ENCODE results near the gene ZSWIM6. TPM values are rescaled to one million over a fixed set of nuclear protein-coding genes. Genes with fewer than 3 reads are reported as not detected.
"Not testable (repeated sequence)": the region's sequence is repeated elsewhere in the genome, so short reads cannot be mapped to it uniquely, and the experiment has no call there.

Gene ZSWIM6
- total RNA-seq, 2 experiments from 2014 or later, result 4.1 TPM

GRCh38 chr5:61417851-61418250 lies 85.8 kb downstream of the ZSWIM6 start:
- H3K9me3 ChIP-seq (ENCODE audit: control insufficient read depth in 1 of 2, insufficient read depth in 1 of 2, low read length in 2 of 2), result peaks cover 0 to 3% of the 10 kb centered on the region in 2 experiments

GRCh38 chr5:61419106-61419505 lies 87.0 kb downstream of the ZSWIM6 start:
- H3K9me3 Mint-ChIP-seq, result peaks cover 5% of the 10 kb centered on the region
- H3K27ac Mint-ChIP-seq, result no peak overlapping the region
- ChIA-PET CTCF (no interaction called here), POLR2A (interaction anchor here (1.4 kb wide), 1 partner anchor 10 kb away, joined by 3 read pairs; no protein-coding TSS in a partner anchor)
- Histone ChIP-seq H3K27ac (ENCODE audit: low read depth in 1 of 2, low read length in 2 of 2) (no peak overlapping the region), H3K4me3 (ENCODE audit: low read length) (no peak overlapping the region), H3K36me3 (ENCODE audit: insufficient read depth, low read length) (no peaks in the 10 kb centered on the region), H3K9me3 (ENCODE audit: control insufficient read depth in 1 of 2, insufficient read depth in 1 of 2, low read length in 2 of 2) (peaks cover 0 to 3% of the 10 kb centered on the region in 2 experiments), H3K4me1 (ENCODE audit: insufficient read depth, low read length) (peaks cover 10% of the 10 kb centered on the region), H3K27me3 (ENCODE audit: control insufficient read depth in 1 of 2, insufficient read depth in 2 of 2, low read length in 2 of 2) (no peaks in the 10 kb centered on the region)
- DNase-seq (no peak), ATAC-seq (ENCODE audit: poor library complexity) (no peak)
- H3K4me3 Mint-ChIP-seq, result no peak overlapping the region
- H3K27me3 Mint-ChIP-seq, result no peaks in the 10 kb centered on the region
- no peak for TF ChIP-seq CTCF (IDR thresholded peaks at IDR 0.05)
- no peaks in the 10 kb centered on the region for H3K36me3 Mint-ChIP-seq (ENCODE audit: low read depth)
- intact Hi-C loops (cut with DNase I, micrococcal nuclease), result no loop called here
- H3K4me1 Mint-ChIP-seq (ENCODE audit: low read depth), result peaks cover 68% of the 10 kb centered on the region

More at GRCh38 chr5:61417851-61418250, 85.8 kb downstream of the ZSWIM6 start:
- Mint-ChIP-seq H3K36me3 (ENCODE audit: low read depth) (no peaks in the 10 kb centered on the region), H3K4me1 (ENCODE audit: low read depth) (peaks cover 59% of the 10 kb centered on the region), H3K27me3 (no peaks in the 10 kb centered on the region), H3K4me3 (no peak overlapping the region), H3K9me3 (peaks cover 5% of the 10 kb centered on the region), H3K27ac (no peak overlapping the region)
- H3K4me1 ChIP-seq (ENCODE audit: insufficient read depth, low read length), result no peaks in the 10 kb centered on the region
- no peak overlapping the region for H3K4me3 ChIP-seq (ENCODE audit: low read length)
- no peaks in the 10 kb centered on the region for H3K27me3 ChIP-seq (ENCODE audit: control insufficient read depth in 1 of 2, insufficient read depth in 2 of 2, low read length in 2 of 2)
- TF ChIP-seq CTCF (IDR thresholded peaks at IDR 0.05), result no peak
- ChIA-PET CTCF (no interaction called here), POLR2A (interaction anchor here (0.8 kb wide), 1 partner anchor 9 kb away, joined by 3 read pairs; no protein-coding TSS in a partner anchor)
- H3K36me3 ChIP-seq (ENCODE audit: insufficient read depth, low read length), result no peaks in the 10 kb centered on the region
- no peak for ATAC-seq (ENCODE audit: poor library complexity)
- no peak for DNase-seq
- no peak overlapping the region for H3K27ac ChIP-seq (ENCODE audit: low read depth in 1 of 2, low read length in 2 of 2)
- intact Hi-C loops (cut with DNase I, micrococcal nuclease), result no loop called here

GRCh38 chr5:61420016-61420415 lies 88.0 kb downstream of the ZSWIM6 start:
- Mint-ChIP-seq H3K4me3 (no peak overlapping the region), H3K27me3 (no peaks in the 10 kb centered on the region), H3K36me3 (ENCODE audit: low read depth) (no peaks in the 10 kb centered on the region), H3K9me3 (peaks cover 5% of the 10 kb centered on the region), H3K27ac (no peak overlapping the region), H3K4me1 (ENCODE audit: low read depth) (peaks cover 65% of the 10 kb centered on the region)
- Histone ChIP-seq H3K27me3 (ENCODE audit: control insufficient read depth in 1 of 2, insufficient read depth in 2 of 2, low read length in 2 of 2) (no peaks in the 10 kb centered on the region), H3K27ac (ENCODE audit: low read depth in 1 of 2, low read length in 2 of 2) (no peak overlapping the region), H3K36me3 (ENCODE audit: insufficient read depth, low read length) (no peaks in the 10 kb centered on the region), H3K4me1 (ENCODE audit: insufficient read depth, low read length) (peaks cover 10% of the 10 kb centered on the region), H3K4me3 (ENCODE audit: low read length) (no peak overlapping the region), H3K9me3 (ENCODE audit: control insufficient read depth in 1 of 2, insufficient read depth in 1 of 2, low read length in 2 of 2) (peaks cover 0 to 3% of the 10 kb centered on the region in 2 experiments)
- no peak for DNase-seq
- TF ChIP-seq CTCF (IDR thresholded peaks at IDR 0.05), result no peak
- ChIA-PET CTCF (no interaction called here), POLR2A (interaction anchor here (1.4 kb wide), 1 partner anchor 11 kb away, joined by 3 read pairs; no protein-coding TSS in a partner anchor)
- no peak for ATAC-seq (ENCODE audit: poor library complexity)
- intact Hi-C loops (cut with DNase I, micrococcal nuclease), result no loop called here

- not testable (repeated sequence) for H3K27ac Mint-ChIP-seq, H3K4me3 Mint-ChIP-seq
- peaks cover 63% of the 10 kb centered on the region for H3K4me1 Mint-ChIP-seq (ENCODE audit: low read depth)
Measured at GRCh38 chr5:61421262-61421661, 89.2 kb downstream of the ZSWIM6 start.

More at GRCh38 chr5:61421262-61421661, 89.2 kb downstream of the ZSWIM6 start:
- H3K4me1 ChIP-seq (ENCODE audit: insufficient read depth, low read length), result peaks cover 10% of the 10 kb centered on the region
- intact Hi-C loops (cut with DNase I, micrococcal nuclease); CTCF ChIA-PET; ATAC-seq (ENCODE audit: poor library complexity); H3K27me3 Mint-ChIP-seq; H3K27ac ChIP-seq (ENCODE audit: low read depth in 1 of 2, low read length in 2 of 2); DNase-seq; H3K36me3 ChIP-seq (ENCODE audit: insufficient read depth, low read length); H3K9me3 Mint-ChIP-seq; H3K4me3 ChIP-seq (ENCODE audit: low read length); H3K9me3 ChIP-seq (ENCODE audit: control insufficient read depth in 1 of 2, insufficient read depth in 1 of 2, low read length in 2 of 2); H3K36me3 Mint-ChIP-seq (ENCODE audit: low read depth); H3K27me3 ChIP-seq (ENCODE audit: control insufficient read depth in 1 of 2, insufficient read depth in 2 of 2, low read length in 2 of 2); POLR2A ChIA-PET: not testable (repeated sequence)
